ENCODE results near the gene IFIH1.

DNA sequence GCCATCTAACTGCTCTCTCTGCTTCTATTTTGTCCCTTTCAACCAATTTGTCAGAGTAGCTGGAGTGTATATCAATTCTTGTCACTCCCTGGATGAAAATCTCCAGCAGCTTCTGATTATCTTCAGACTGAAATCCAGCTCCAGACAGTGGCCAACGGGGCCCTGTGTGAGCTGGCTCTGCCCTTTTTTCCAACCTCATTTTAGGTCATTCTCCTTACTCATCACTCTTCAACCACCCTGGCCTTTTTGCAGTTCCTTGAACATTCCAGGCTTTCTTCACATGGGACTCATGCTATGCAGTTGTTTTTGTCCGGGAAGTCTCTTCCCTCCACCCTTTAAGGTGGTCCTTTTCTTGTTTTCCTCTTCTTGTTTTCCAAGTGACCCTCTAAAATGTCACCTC is 59.8 kb downstream of the IFIH1 start:
- TF ChIP-seq FOXM1 (IDR thresholded peaks at IDR 0.05; ENCODE audit: low read depth): no peak
- no peak for TF ChIP-seq NFIC (IDR thresholded peaks at IDR 0.05; ENCODE audit: borderline replicate concordance)
- no peak for TF ChIP-seq RCOR1 (IDR thresholded peaks at IDR 0.05; ENCODE audit: low read length)
- TF ChIP-seq, protein P1, sequence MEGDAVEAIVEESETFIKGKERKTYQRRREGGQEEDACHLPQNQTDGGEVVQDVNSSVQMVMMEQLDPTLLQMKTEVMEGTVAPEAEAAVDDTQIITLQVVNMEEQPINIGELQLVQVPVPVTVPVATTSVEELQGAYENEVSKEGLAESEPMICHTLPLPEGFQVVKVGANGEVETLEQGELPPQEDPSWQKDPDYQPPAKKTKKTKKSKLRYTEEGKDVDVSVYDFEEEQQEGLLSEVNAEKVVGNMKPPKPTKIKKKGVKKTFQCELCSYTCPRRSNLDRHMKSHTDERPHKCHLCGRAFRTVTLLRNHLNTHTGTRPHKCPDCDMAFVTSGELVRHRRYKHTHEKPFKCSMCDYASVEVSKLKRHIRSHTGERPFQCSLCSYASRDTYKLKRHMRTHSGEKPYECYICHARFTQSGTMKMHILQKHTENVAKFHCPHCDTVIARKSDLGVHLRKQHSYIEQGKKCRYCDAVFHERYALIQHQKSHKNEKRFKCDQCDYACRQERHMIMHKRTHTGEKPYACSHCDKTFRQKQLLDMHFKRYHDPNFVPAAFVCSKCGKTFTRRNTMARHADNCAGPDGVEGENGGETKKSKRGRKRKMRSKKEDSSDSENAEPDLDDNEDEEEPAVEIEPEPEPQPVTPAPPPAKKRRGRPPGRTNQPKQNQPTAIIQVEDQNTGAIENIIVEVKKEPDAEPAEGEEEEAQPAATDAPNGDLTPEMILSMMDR (IDR thresholded peaks at IDR 0.05): no peak
- TF ChIP-seq, protein P2, sequence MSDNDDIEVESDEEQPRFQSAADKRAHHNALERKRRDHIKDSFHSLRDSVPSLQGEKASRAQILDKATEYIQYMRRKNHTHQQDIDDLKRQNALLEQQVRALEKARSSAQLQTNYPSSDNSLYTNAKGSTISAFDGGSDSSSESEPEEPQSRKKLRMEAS (IDR thresholded peaks at IDR 0.05; ENCODE audit: low read depth): no peak
- no peak for TF ChIP-seq FOSL2 (IDR thresholded peaks at IDR 0.05; ENCODE audit: borderline replicate concordance, low read depth)
- TF ChIP-seq RFX5 (IDR thresholded peaks at IDR 0.05; ENCODE audit: low read length): no peak
- TF ChIP-seq, protein P3, sequence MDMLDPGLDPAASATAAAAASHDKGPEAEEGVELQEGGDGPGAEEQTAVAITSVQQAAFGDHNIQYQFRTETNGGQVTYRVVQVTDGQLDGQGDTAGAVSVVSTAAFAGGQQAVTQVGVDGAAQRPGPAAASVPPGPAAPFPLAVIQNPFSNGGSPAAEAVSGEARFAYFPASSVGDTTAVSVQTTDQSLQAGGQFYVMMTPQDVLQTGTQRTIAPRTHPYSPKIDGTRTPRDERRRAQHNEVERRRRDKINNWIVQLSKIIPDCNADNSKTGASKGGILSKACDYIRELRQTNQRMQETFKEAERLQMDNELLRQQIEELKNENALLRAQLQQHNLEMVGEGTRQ (IDR thresholded peaks at IDR 0.05; ENCODE audit: borderline replicate concordance, low read depth, low read length): no peak
- TF ChIP-seq TCF12 (IDR thresholded peaks at IDR 0.05): no peak
- TF ChIP-seq MEF2A (IDR thresholded peaks at IDR 0.05; ENCODE audit: borderline replicate concordance, low read depth): no peak
- TF ChIP-seq ELF1 (IDR thresholded peaks at IDR 0.05): no peak

All from SK-N-SH (cell line).